Tibial artery (tissue), 4 donors: ENCODE results near the gene BEGAIN.

ENCODE experiments used
- DNase-seq, 2 donors: peaks; one replicate each; pipeline ENCODE4 v3.0.0-alpha.2; 2019
- H3K27ac ChIP-seq, 2 donors: fragments of 200-600 bp; sonication (generic) in 1 of 2; 1 replicate in 1 of 2; 2 replicates in 1 of 2; pipeline ENCODE4 v1.5.1; 2018 to 2019; ENCODE audit warnings: mild to moderate bottlenecking in 1 of 2
- H3K27me3 ChIP-seq, 2 donors: fragments of 200-600 bp; sonication (generic) in 1 of 2; one replicate each; pipeline versions ENCODE4 v1.5.1 to v1.6.0; 2016 to 2019
- H3K36me3 ChIP-seq, 3 donors: fragments of 200-600 bp; sonication (generic) in 2 of 3; one replicate each; pipeline ENCODE4 v1.5.1; 2016 to 2019; ENCODE audit warnings: mild to moderate bottlenecking in 2 of 3
- H3K4me1 ChIP-seq, 4 donors: fragments of 200-600 bp; sonication (generic) in 2 of 4; 1 replicate in 3 of 4; 2 replicates in 1 of 4; pipeline ENCODE4 v1.5.1; 2016 to 2019
- H3K4me3 ChIP-seq, 2 donors: fragments of 200-600 bp; sonication (generic) in 1 of 2; 1 replicate in 1 of 2; 2 replicates in 1 of 2; pipeline ENCODE4 v1.5.1; 2018 to 2019; ENCODE audit warnings: mild to moderate bottlenecking in 2 of 2
- H3K9me3 ChIP-seq, 3 donors: fragments of 200-600 bp; sonication (generic) in 1 of 3; one replicate each; pipeline ENCODE4 v1.5.1; 2016 to 2019
- intact Hi-C: fragments of 100-400 bp; cut with DNase I; formaldehyde crosslinking; loops from one replicate; pipeline ENCODE4 v1.15.0; 2023; ENCODE audit warnings: low total_unique reads
- TF ChIP-seq, protein P1 (sequence below), 2 experiments: fragments of 200-600 bp in 1 of 2; fragments of 450-650 bp in 1 of 2; IDR thresholded peaks; one replicate each; pipeline ENCODE4 v1.5.1; 2017 to 2019; ENCODE audit warnings: antibody characterized with exemption in 2 of 2, mild to moderate bottlenecking in 1 of 2, moderate library complexity in 1 of 2

The BEGAIN gene

DNA sequence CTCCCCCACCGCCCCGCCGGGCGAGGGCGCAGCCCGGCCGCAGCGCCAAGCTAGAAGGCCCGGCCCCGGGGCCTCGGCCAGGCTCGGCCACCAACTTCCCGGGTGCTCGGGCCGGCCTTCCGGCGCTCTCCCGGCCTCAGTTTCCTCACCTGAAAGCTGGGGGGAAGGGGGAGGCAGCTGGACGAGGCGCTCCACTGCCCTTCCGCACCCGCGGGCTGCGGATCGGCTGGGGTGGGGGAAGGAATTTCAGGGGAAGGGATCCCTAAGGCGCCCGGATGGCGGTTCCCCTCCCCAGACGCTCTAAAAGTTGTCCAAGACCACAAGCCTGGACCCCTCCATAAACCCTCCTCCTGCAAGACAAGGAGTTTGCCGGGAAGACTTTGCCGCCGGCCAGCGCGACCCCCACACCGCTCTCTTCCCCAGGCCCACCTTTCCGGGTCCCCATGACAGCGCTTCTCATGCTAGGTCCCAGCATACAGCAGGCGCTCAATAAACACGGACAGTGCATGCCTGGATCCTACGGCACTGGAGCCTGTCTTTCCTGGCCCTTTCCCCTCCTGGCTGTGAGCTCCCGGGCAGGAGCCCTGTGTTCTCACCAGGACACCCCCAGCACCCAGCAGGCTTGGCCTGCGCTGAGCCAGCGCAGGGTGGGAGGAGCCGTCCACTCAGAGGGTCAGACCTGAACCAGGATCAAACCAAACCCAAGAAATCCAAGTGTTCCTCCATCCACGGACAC is 18.1 kb downstream of the BEGAIN start:
- TF ChIP-seq, protein P1, sequence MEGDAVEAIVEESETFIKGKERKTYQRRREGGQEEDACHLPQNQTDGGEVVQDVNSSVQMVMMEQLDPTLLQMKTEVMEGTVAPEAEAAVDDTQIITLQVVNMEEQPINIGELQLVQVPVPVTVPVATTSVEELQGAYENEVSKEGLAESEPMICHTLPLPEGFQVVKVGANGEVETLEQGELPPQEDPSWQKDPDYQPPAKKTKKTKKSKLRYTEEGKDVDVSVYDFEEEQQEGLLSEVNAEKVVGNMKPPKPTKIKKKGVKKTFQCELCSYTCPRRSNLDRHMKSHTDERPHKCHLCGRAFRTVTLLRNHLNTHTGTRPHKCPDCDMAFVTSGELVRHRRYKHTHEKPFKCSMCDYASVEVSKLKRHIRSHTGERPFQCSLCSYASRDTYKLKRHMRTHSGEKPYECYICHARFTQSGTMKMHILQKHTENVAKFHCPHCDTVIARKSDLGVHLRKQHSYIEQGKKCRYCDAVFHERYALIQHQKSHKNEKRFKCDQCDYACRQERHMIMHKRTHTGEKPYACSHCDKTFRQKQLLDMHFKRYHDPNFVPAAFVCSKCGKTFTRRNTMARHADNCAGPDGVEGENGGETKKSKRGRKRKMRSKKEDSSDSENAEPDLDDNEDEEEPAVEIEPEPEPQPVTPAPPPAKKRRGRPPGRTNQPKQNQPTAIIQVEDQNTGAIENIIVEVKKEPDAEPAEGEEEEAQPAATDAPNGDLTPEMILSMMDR (IDR thresholded peaks at IDR 0.05) = no peak
- H3K27ac ChIP-seq = no peak overlapping the region
- H3K4me1 ChIP-seq = peaks cover 0 to 25% (median 21%) of the 10 kb centered on the region in 4 donors
- H3K36me3 ChIP-seq = no peaks in the 10 kb centered on the region
- DNase-seq = no peak
- H3K4me3 ChIP-seq = peak overlapping the region in 1 of 2 donors; percentile 31
- intact Hi-C loops = no loop called here
- H3K9me3 ChIP-seq = no peaks in the 10 kb centered on the region
- H3K27me3 ChIP-seq = peaks cover 3 to 97% of the 10 kb centered on the region in 2 donors

DNA sequence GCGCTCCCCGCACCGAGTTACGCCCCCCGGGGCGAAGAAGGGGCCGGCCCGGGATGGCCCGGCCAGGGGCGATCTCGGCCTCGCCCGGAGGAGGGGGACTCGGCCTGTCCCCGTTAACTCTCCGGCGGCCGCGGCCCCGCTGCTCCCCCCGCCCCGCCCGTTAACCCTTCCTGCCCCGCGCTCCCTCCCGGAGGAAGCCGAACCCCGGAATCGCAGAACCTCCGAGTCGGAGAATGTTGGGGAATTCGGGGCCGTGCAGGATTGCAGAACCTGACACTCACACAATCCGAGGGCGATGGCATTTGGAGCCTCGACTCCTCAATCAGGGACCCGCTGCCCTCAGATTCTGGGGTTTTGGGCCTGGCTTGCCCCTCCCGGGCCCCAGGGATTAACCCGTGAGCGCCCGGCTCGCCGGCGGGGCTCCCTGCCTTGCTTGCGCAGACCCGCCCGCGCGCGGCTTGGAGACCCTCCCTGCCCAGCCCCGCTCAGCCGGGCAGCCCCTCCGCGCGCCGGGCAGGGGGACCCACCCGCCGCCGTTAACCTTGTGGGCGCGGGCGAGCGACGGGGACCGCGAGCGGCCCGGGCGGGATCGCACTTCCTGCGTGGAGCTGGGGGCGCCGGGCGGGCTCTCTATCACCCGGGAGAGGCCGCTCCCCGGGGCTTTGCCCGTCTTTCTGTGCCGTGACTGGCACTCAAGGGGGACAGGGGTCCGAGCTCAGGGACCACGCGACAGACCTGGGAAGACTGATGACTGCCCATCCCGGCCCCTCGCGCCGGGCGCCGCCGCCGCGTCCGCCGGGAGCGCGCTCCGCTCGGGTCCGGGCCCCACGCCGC is 18.8 kb downstream of the BEGAIN start:
- H3K27ac ChIP-seq = no peak overlapping the region
- no peaks in the 10 kb centered on the region for H3K36me3 ChIP-seq
- intact Hi-C loops = no loop called here
- DNase-seq = no peak
- TF ChIP-seq, protein P1 (IDR thresholded peaks at IDR 0.05) = no peak
- H3K4me1 ChIP-seq = peaks cover 0 to 25% (median 21%) of the 10 kb centered on the region in 4 donors
- H3K27me3 ChIP-seq = peaks cover 3 to 95% of the 10 kb centered on the region in 2 donors
- no peaks in the 10 kb centered on the region for H3K9me3 ChIP-seq
- H3K4me3 ChIP-seq = peak overlapping the region; percentile 12 to 31

DNA sequence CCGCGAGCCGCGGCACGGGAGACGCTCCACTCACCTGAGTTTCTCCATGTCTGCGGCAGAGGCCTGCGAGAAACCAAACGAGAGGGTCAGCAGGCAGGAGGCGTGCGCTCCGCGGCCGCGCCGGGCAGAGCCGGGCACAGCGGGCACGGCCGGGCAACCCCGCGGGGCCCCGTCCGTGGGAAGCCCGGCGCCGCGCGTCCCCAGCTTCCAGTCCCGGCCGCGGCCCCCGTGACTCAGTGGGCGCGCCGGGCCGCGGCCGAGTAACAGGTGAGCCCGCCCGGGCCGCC is 19.4 kb downstream of the BEGAIN start:
- Histone ChIP-seq H3K27me3 (peaks cover 3 to 95% of the 10 kb centered on the region in 2 donors), H3K4me1 (peaks cover 0 to 25% (median 21%) of the 10 kb centered on the region in 4 donors), H3K4me3 (peak overlapping the region; percentile 12 to 31), H3K27ac (no peak overlapping the region), H3K36me3 (no peaks in the 10 kb centered on the region), H3K9me3 (no peaks in the 10 kb centered on the region)
- DNase-seq = no peak
- TF ChIP-seq, protein P1 (IDR thresholded peaks at IDR 0.05) = no peak
- intact Hi-C loops = no loop called here

DNA sequence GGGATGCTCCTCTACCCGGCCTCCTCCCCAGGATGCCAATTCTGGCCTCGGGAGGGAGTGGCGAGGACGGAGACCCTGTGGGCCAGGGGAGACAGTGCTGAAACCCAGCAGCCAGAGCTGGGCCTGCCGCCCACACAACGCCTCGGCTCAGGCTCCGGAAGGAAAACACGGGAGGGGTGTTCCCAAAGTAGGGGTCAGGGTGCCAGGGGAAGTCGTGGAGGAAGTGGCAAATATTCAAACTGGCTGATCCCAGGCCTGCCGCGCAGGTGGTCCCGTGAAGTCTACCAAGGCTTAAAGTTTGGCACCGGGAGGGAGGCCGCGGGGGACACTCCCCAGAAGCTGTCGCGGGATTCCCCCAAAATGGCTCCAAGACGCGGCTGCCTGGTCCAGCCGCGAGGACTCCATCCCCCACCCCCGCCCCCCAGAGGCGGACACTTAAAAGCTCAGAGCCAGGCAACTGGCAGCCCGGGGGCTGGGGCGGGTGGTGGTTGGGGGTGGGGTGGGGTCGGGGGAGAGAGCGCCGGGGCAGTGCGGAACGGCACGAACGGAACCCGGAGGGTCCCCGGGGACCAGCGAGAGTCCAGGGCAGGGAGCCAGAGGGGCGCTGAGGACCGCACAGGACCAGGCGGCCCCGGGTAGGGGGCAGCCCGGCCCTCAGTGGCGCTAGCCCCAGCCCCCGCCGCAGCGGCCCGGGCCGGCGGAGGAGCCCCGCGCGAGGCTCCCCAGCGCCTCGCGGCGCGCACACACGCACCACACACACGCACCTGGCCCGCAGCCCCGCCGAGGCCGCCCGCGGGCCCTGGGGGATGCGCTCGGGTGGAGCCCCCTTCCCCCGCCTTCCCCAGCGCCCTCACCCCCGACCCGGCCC is 20.0 kb downstream of the BEGAIN start:
- intact Hi-C loops = no loop called here
- no peak for DNase-seq
- no peak overlapping the region for H3K27ac ChIP-seq

DNA sequence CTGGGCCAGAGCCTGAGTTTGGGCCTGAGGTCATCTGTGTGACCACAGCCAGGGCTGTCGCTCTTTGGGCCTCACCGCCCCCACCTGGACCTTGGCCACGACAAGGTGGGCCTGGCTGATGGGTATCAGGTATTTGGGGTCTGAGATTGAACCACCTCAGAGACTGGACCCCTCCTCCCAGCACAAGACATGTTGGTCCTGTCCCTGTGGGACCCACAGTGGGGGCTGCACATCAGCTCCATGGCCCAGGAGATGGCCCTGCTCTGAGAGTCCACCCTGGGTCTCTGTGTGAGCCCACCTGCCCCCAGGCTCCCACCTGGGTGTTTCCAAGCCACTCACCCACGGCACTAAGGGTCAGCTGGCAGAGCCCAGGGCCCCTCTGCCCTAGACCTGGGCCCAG is 20.6 kb downstream of the BEGAIN start:
- no peaks in the 10 kb centered on the region for H3K36me3 ChIP-seq
- H3K4me1 ChIP-seq = peaks cover 0 to 25% (median 21%) of the 10 kb centered on the region in 4 donors
- H3K27ac ChIP-seq = no peak overlapping the region
- TF ChIP-seq, protein P1 (IDR thresholded peaks at IDR 0.05) = no peak
- no peaks in the 10 kb centered on the region for H3K9me3 ChIP-seq
- intact Hi-C loops = no loop called here
- DNase-seq = no peak
- H3K27me3 ChIP-seq = peaks cover 3 to 95% of the 10 kb centered on the region in 2 donors
- peak overlapping the region in 1 of 2 donors; percentile 31 for H3K4me3 ChIP-seq

More for the DNA sequence above, 20.0 kb downstream of the BEGAIN start:
- no peaks in the 10 kb centered on the region for H3K36me3 ChIP-seq
- peak overlapping the region; percentile 13 to 31 for H3K4me3 ChIP-seq
- H3K4me1 ChIP-seq = peaks cover 0 to 25% (median 21%) of the 10 kb centered on the region in 4 donors
- H3K27me3 ChIP-seq = peaks cover 3 to 95% of the 10 kb centered on the region in 2 donors
- TF ChIP-seq, protein P1 (IDR thresholded peaks at IDR 0.05) = no peak
- no peaks in the 10 kb centered on the region for H3K9me3 ChIP-seq
